Breast epithelium (tissue), 3 donors: Measurements from ENCODE around the gene SEC22B.
"Not testable (repeated sequence)": the region's sequence is repeated elsewhere in the genome, so short reads cannot be mapped to it uniquely, and the experiment has no call there.

Experiments used
- CTCF ChIP-seq, 3 donors: fragments of 450-650 bp; IDR thresholded peaks; one replicate each; pipeline ENCODE4 v1.5.1; 2016 to 2017; ENCODE audit warnings: antibody characterized with exemption in 3 of 3, mild to moderate bottlenecking in 3 of 3, moderate library complexity in 3 of 3
- POLR2A ChIP-seq: fragments of 450-650 bp; IDR thresholded peaks from one replicate; pipeline ENCODE4 v1.6.1; 2016; ENCODE audit warnings: antibody characterized with exemption, mild to moderate bottlenecking, moderate library complexity

DNA sequence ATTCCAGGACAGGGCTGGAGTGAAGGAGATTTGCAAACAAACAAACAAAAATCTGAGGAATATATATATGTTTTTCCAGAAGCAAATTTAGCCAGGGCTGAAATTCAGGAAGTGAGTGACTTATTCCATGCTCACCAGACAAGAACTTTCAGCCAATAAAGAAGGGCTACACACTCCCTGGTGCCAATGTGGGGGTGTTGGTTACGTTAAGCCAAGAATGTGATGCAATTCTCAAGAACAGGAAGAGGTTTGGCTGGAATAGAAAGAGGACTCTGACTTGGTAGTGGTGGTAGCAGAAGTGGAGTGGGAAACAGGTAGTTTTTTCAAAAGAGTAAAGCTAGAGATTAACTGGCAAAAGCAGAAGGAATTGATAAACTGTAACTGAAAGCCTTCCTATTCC lies 31.7 kb downstream of the SEC22B start:
- not testable (repeated sequence) for TF ChIP-seq CTCF (IDR thresholded peaks at IDR 0.05); POLR2A
